Esophagus muscularis mucosa (tissue), 4 donors: Measurements from ENCODE around the gene PTX4.

Experiments
- EP300 ChIP-seq: sonication (generic); formaldehyde crosslinking; IDR thresholded peaks from one replicate; pipeline ENCODE4 v1.6.1; 2017; ENCODE audit warnings: antibody characterized with exemption
- POLR2AphosphoS5 ChIP-seq, 2 donors: sonication (generic); formaldehyde crosslinking; IDR thresholded peaks; one replicate each; pipeline ENCODE4 v1.6.1; 2017; ENCODE audit warnings: antibody characterized with exemption in 2 of 2
- TF ChIP-seq, protein P1 (sequence below), 3 experiments: fragments of 200-600 bp in 2 of 3; fragments of 450-650 bp in 1 of 3; sonication (generic) in 2 of 3; IDR thresholded peaks; one replicate each; pipeline ENCODE4 v1.5.1; 2017 to 2019; ENCODE audit warnings: antibody characterized with exemption in 3 of 3, mild to moderate bottlenecking in 2 of 3, moderate library complexity in 1 of 3

DNA sequence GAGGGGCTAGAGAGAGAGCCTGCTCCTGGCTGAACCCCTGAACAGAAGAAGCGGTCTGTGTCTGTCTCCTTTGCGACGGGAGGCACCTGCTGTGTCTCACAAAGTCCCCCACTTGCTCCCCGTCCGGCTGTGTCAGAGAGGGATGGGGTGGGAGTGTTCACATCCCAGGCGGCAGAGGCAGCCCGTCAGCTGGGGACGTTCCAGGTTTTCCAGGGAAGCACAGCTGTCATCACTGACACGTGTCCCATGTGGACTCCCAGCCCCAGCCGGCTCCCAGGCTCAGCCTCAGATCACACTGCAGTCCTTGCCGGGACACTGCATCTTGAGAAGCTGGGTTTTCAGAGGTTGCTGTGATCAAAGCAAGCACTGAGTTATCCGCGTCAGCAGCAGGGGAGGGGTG is 6.0 kb upstream of the PTX4 start:
- TF ChIP-seq, protein P1, sequence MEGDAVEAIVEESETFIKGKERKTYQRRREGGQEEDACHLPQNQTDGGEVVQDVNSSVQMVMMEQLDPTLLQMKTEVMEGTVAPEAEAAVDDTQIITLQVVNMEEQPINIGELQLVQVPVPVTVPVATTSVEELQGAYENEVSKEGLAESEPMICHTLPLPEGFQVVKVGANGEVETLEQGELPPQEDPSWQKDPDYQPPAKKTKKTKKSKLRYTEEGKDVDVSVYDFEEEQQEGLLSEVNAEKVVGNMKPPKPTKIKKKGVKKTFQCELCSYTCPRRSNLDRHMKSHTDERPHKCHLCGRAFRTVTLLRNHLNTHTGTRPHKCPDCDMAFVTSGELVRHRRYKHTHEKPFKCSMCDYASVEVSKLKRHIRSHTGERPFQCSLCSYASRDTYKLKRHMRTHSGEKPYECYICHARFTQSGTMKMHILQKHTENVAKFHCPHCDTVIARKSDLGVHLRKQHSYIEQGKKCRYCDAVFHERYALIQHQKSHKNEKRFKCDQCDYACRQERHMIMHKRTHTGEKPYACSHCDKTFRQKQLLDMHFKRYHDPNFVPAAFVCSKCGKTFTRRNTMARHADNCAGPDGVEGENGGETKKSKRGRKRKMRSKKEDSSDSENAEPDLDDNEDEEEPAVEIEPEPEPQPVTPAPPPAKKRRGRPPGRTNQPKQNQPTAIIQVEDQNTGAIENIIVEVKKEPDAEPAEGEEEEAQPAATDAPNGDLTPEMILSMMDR (IDR thresholded peaks at IDR 0.05) = no peak
- TF ChIP-seq POLR2AphosphoS5 (IDR thresholded peaks at IDR 0.05) (no peak), EP300 (no peak)
